ENCODE results near the gene ALG12.

Gene ALG12

GRCh38 chr22:49926916-49927315 is 8.7 kb upstream of the ALG12 start:
- DNase-seq (ENCODE audit: insufficient read length, low spot score) (no peak), FAIRE-seq (no peak)
- TF ChIP-seq CTCF (IDR thresholded peaks at IDR 0.05; ENCODE audit: insufficient read depth, missing control alignments), result no peak

- no peak for TF ChIP-seq CTCF (IDR thresholded peaks at IDR 0.05; ENCODE audit: insufficient read depth, missing control alignments)
- no peak for DNase-seq (ENCODE audit: insufficient read length, low spot score)
- no peak for FAIRE-seq
These were observed 7.4 kb upstream of the ALG12 start for GRCh38 chr22:49925525-49926128.

DNA sequence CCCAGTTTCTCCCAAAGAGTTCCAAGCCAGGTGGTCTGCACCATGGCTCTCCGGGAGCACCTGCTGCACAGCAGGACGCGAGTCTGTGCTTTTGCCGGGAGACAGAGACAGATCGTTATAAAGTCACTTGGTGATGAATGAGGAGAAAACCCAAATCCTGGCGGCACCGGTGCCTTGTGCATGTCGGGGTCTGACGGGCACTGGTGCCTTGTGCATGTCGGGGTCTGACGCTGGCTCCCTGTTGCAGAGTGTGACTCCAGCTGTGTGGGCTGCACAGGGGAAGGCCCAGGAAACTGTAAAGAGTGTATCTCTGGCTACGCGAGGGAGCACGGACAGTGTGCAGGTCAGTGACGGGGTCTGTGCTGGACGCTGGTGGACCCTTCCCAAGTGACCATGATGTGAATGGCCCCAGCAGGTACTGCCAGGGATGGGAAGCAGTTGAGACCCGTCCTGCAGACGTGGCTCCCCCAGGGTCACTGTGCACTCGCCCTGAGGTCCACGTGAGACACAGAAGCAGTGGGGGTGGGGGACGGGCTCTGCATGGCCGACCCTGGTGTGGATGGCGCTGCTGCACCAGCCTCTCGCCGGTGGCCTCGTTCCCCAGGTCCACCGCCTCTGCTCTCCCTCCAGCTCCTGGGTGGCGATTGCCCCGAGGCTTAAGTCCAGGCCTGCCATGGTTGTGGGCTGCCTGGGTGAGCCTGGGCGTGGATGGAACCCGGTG is 6.0 kb upstream of the ALG12 start:
- TF ChIP-seq CTCF (IDR thresholded peaks at IDR 0.05; ENCODE audit: insufficient read depth, missing control alignments), result no peak
- FAIRE-seq, result no peak
- no peak for DNase-seq (ENCODE audit: insufficient read length, low spot score)

DNA sequence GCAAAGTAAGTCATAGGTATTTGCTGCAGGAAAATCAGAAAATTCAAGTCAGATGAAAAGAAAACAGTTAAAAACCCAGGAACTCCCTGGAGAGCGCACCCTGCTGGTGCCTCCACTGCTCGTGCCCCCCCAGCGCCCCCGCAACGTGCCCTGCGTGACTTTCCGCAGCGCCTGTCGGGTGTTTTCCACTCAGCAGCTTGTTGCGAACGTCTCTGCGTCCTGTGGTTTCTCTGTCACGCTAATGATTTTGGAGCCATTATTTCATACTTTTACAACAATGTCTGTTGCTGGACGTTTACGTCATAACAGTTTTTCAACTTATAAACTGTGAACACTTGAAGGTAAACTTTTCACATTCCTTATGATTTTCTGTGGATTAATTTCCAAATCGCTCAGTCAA is 5.2 kb upstream of the ALG12 start:
- TF ChIP-seq CTCF (IDR thresholded peaks at IDR 0.05; ENCODE audit: insufficient read depth, missing control alignments), result no peak
- no peak for DNase-seq (ENCODE audit: insufficient read length, low spot score)
- FAIRE-seq, result no peak

DNA sequence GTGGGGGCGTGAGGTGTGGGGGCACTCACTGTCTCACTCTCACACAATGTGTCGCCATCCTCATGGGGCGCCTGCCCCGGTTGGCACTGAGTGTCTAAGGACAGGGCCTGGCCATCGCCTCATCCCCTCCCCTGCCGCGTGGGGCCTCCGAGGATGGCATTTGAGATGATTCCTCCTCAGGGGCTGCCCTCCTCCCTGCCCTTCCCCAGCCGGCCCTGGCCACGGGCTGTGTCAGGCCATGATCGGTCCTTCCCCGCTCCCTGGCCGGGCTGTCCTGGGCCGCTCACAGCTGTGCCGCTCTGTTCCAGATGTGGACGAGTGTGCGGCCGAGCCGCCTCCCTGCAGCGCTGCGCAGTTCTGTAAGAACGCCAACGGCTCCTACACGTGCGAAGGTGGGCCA is 4.7 kb upstream of the ALG12 start:
- FAIRE-seq (no peak), DNase-seq (ENCODE audit: insufficient read length, low spot score) (no peak)
- TF ChIP-seq CTCF (IDR thresholded peaks at IDR 0.05; ENCODE audit: insufficient read depth, missing control alignments), result no peak

DNA sequence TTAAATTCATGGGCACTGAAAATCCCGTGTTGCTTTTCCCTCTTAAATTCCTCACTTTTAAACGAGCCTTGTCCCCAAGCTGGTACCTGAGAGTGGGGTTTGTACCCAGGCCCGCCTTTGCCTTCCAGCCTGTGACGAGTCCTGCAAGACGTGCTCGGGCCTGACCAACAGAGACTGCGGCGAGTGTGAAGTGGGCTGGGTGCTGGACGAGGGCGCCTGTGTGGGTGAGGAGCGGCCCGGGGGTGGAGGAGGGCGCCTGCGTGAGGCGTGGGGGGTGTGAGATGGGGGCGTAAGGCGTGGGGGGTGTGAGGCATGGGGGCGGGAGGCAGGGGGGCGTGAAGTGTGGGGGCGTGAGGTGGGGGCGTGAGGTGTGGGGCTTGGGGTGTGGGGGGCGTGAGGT is 4.2 kb upstream of the ALG12 start:
- DNase-seq (ENCODE audit: insufficient read length, low spot score), result no peak
- FAIRE-seq, result no peak
- TF ChIP-seq CTCF (IDR thresholded peaks at IDR 0.05; ENCODE audit: insufficient read depth, missing control alignments), result no peak

Measured in D721Med (cell line).